HepG2 (cell line): ENCODE results near the gene SRC. TPM values are rescaled to one million over a fixed set of nuclear protein-coding genes. Genes with fewer than 3 reads are reported as not detected.

ENCODE experiments used
- MATR3 ChIP-seq: sonication (generic); formaldehyde crosslinking; IDR thresholded peaks from 2 replicates; pipeline ENCODE4 v1.4.0; 2020; ENCODE audit warnings: missing genetic modification reagents
- NR3C1 ChIP-seq: sonication (generic); formaldehyde crosslinking; IDR thresholded peaks from 2 replicates; pipeline ENCODE4 v1.4.0; 2020; ENCODE audit warnings: missing genetic modification reagents
- NRL ChIP-seq: sonication (generic); formaldehyde crosslinking; IDR thresholded peaks from 2 replicates; pipeline ENCODE4 v1.5.0; 2020; ENCODE audit warnings: missing genetic modification reagents, mild to moderate bottlenecking, moderate library complexity, borderline replicate concordance
- ZNF772 ChIP-seq: sonication (generic); formaldehyde crosslinking; IDR thresholded peaks from 2 replicates; pipeline ENCODE4 v1.5.0; 2020; ENCODE audit warnings: mild to moderate bottlenecking, missing genetic modification reagents
- polyA plus RNA-seq, 8 experiments: library from polyadenylated mRNA; depleted of rRNA in 3 of 8; stranded (reverse) in 7 of 8; unstranded in 1 of 8; fragments of >200 nt; fragmentation: Illumina TruSeq in 4 of 8; extraction: Trizol in 4 of 8; gene quantifications; 2 replicates each; pipeline versions ENCODE4 v1.2.1 to v1.2.3, GENCODE V29; 2011 to 2016; ENCODE audit warnings: low read depth in 4 of 8, missing spikeins in 1 of 8, mixed read lengths in 1 of 8; ENCODE audit not compliant: insufficient read depth in 1 of 8
- total RNA-seq, 5 experiments: library from RNA; depleted of rRNA; stranded (reverse); fragments of >200 nt; fragmentation: Illumina TruSeq; extraction: Trizol; gene quantifications; 2 replicates each; pipeline ENCODE4 v1.2.3, GENCODE V29; 2016; ENCODE audit warnings: low read depth in 1 of 5
- TF ChIP-seq, protein P1 (sequence below), 2 experiments: fragments of 450-650 bp in 1 of 2; sonication (generic) in 1 of 2; formaldehyde crosslinking in 1 of 2; IDR thresholded peaks; 2 replicates each; pipeline versions ENCODE4 v1.6.1 to v1.8.0; 2016 to 2022; ENCODE audit warnings: antibody characterized with exemption in 1 of 2, mild to moderate bottlenecking in 1 of 2, missing genetic modification reagents in 1 of 2
- TF ChIP-seq, protein P2 (sequence below): IDR thresholded peaks from 2 replicates; pipeline ENCODE4 v1.6.1; 2016; ENCODE audit warnings: missing genetic modification reagents, missing compliant biosample characterization
- TF ChIP-seq, protein P3 (sequence below): sonication (generic); formaldehyde crosslinking; IDR thresholded peaks from 2 replicates; pipeline ENCODE4 v1.8.0; 2022; ENCODE audit warnings: mild to moderate bottlenecking, missing genetic modification reagents, moderate library complexity
- TF ChIP-seq, protein P4 (sequence below): sonication (generic); formaldehyde crosslinking; IDR thresholded peaks from 2 replicates; pipeline ENCODE4 v1.4.0; 2020; ENCODE audit warnings: mild to moderate bottlenecking, missing genetic modification reagents
- TF ChIP-seq, protein P5 (sequence below): sonication (generic); formaldehyde crosslinking; IDR thresholded peaks from 2 replicates; pipeline ENCODE4 v1.4.0; 2020; ENCODE audit warnings: missing genetic modification reagents, mild to moderate bottlenecking, borderline replicate concordance

SRC gene
- total and polyA plus RNA-seq, 2 of the 13 experiments (the other 11 are each of a cell fraction or from before 2014, with no cell fraction given) = 54.7 to 192 TPM

DNA sequence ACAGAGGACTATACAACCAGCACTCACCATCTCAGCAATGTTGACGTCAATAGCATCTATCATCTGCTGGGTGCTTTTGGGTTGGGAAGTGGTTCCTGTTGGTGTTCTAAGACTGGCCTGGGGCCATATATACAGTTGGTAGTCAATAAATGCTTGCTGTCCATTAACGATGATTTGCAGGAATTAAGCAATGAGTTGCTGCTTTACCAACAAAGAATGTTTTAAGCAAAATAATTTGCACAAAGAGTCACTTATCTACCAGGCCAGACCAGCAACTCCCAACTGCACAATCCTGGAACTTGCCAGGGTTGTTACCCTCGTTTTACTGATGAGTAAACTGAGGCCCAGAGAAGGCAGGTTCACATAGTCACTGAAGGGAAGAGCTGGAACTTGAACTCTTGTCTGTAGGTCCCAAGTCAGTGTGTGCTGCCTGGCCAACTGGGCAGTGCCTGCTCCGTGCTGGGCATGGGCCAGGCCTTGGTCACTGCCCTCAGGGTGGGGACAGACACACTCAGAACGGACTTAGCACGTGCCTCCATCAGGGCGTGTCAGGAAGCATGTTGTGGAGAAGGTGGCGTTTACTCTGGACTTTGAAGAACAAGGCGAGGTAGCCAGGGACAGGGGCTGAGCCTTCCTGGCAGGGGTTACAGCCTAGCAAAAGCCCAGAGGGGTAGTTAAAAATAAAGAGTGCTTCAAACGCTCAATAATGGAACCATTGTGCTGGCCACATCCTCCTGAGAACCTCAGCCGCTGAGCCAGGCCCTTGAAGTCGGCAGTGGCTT, 2.5 kb upstream of the SRC start (continued):
- TF ChIP-seq, protein P1, sequence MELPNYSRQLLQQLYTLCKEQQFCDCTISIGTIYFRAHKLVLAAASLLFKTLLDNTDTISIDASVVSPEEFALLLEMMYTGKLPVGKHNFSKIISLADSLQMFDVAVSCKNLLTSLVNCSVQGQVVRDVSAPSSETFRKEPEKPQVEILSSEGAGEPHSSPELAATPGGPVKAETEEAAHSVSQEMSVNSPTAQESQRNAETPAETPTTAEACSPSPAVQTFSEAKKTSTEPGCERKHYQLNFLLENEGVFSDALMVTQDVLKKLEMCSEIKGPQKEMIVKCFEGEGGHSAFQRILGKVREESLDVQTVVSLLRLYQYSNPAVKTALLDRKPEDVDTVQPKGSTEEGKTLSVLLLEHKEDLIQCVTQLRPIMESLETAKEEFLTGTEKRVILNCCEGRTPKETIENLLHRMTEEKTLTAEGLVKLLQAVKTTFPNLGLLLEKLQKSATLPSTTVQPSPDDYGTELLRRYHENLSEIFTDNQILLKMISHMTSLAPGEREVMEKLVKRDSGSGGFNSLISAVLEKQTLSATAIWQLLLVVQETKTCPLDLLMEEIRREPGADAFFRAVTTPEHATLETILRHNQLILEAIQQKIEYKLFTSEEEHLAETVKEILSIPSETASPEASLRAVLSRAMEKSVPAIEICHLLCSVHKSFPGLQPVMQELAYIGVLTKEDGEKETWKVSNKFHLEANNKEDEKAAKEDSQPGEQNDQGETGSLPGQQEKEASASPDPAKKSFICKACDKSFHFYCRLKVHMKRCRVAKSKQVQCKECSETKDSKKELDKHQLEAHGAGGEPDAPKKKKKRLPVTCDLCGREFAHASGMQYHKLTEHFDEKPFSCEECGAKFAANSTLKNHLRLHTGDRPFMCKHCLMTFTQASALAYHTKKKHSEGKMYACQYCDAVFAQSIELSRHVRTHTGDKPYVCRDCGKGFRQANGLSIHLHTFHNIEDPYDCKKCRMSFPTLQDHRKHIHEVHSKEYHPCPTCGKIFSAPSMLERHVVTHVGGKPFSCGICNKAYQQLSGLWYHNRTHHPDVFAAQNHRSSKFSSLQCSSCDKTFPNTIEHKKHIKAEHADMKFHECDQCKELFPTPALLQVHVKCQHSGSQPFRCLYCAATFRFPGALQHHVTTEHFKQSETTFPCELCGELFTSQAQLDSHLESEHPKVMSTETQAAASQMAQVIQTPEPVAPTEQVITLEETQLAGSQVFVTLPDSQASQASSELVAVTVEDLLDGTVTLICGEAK (IDR thresholded peaks at IDR 0.05) = no peak
- TF ChIP-seq, protein P1 (CRISPR knock-in tag; IDR thresholded peaks at IDR 0.05) = peak; percentile 66
- TF ChIP-seq, protein P2, sequence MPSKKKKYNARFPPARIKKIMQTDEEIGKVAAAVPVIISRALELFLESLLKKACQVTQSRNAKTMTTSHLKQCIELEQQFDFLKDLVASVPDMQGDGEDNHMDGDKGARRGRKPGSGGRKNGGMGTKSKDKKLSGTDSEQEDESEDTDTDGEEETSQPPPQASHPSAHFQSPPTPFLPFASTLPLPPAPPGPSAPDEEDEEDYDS (CRISPR knock-in tag) = peak; percentile 44; the same call in 1 of the 2 replicates
- TF ChIP-seq, protein P3, sequence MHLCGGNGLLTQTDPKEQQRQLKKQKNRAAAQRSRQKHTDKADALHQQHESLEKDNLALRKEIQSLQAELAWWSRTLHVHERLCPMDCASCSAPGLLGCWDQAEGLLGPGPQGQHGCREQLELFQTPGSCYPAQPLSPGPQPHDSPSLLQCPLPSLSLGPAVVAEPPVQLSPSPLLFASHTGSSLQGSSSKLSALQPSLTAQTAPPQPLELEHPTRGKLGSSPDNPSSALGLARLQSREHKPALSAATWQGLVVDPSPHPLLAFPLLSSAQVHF (CRISPR knock-in tag) = no peak
- no peak for TF ChIP-seq MATR3 (CRISPR knock-in tag)
- TF ChIP-seq, protein P4, sequence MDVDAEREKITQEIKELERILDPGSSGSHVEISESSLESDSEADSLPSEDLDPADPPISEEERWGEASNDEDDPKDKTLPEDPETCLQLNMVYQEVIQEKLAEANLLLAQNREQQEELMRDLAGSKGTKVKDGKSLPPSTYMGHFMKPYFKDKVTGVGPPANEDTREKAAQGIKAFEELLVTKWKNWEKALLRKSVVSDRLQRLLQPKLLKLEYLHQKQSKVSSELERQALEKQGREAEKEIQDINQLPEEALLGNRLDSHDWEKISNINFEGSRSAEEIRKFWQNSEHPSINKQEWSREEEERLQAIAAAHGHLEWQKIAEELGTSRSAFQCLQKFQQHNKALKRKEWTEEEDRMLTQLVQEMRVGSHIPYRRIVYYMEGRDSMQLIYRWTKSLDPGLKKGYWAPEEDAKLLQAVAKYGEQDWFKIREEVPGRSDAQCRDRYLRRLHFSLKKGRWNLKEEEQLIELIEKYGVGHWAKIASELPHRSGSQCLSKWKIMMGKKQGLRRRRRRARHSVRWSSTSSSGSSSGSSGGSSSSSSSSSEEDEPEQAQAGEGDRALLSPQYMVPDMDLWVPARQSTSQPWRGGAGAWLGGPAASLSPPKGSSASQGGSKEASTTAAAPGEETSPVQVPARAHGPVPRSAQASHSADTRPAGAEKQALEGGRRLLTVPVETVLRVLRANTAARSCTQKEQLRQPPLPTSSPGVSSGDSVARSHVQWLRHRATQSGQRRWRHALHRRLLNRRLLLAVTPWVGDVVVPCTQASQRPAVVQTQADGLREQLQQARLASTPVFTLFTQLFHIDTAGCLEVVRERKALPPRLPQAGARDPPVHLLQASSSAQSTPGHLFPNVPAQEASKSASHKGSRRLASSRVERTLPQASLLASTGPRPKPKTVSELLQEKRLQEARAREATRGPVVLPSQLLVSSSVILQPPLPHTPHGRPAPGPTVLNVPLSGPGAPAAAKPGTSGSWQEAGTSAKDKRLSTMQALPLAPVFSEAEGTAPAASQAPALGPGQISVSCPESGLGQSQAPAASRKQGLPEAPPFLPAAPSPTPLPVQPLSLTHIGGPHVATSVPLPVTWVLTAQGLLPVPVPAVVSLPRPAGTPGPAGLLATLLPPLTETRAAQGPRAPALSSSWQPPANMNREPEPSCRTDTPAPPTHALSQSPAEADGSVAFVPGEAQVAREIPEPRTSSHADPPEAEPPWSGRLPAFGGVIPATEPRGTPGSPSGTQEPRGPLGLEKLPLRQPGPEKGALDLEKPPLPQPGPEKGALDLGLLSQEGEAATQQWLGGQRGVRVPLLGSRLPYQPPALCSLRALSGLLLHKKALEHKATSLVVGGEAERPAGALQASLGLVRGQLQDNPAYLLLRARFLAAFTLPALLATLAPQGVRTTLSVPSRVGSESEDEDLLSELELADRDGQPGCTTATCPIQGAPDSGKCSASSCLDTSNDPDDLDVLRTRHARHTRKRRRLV (CRISPR knock-in tag) = no peak
- TF ChIP-seq NRL (CRISPR knock-in tag) = peak; percentile 92
- peak; percentile 93 for TF ChIP-seq ZNF772
- TF ChIP-seq NR3C1 (CRISPR knock-in tag) = no peak
- TF ChIP-seq, protein P5, sequence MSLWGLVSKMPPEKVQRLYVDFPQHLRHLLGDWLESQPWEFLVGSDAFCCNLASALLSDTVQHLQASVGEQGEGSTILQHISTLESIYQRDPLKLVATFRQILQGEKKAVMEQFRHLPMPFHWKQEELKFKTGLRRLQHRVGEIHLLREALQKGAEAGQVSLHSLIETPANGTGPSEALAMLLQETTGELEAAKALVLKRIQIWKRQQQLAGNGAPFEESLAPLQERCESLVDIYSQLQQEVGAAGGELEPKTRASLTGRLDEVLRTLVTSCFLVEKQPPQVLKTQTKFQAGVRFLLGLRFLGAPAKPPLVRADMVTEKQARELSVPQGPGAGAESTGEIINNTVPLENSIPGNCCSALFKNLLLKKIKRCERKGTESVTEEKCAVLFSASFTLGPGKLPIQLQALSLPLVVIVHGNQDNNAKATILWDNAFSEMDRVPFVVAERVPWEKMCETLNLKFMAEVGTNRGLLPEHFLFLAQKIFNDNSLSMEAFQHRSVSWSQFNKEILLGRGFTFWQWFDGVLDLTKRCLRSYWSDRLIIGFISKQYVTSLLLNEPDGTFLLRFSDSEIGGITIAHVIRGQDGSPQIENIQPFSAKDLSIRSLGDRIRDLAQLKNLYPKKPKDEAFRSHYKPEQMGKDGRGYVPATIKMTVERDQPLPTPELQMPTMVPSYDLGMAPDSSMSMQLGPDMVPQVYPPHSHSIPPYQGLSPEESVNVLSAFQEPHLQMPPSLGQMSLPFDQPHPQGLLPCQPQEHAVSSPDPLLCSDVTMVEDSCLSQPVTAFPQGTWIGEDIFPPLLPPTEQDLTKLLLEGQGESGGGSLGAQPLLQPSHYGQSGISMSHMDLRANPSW = no peak
